Activated CD8-positive, alpha-beta T cell treated with anti-CD3 and anti-CD28 coated beads for 36 hours (primary cell): ENCODE measurements around the gene EIF5. TPM values are rescaled to one million over a fixed set of nuclear protein-coding genes. Genes with fewer than 3 reads are reported as not detected.
A peak's percentile ranks its signal among the peaks of the same experiment; 100 is the strongest.

ENCODE experiments used
- ATAC-seq: fragments of 200-7000 bp; cut with Tn5 transposase; one replicate; pipeline ENCODE4 v1.10.0; 2021; ENCODE audit warnings: mild to moderate bottlenecking, moderate library complexity
- CTCF ChIA-PET: fragments of 350-600 bp; sonication (Branson Sonifier 250); formaldehyde crosslinking; loops from one replicate; lab custom pipeline; 2021; ENCODE audit warnings: antibody characterized with exemption; lab: Charles Lee
- POLR2A ChIA-PET: fragments of 350-600 bp; sonication (Branson Sonifier 250); formaldehyde crosslinking; loops from one replicate; lab custom pipeline; 2021; ENCODE audit warnings: antibody characterized with exemption; lab: Charles Lee
- DNase-seq: peaks from one replicate; pipeline ENCODE4 v3.0.0-alpha.2; 2020
- H3K27ac Mint-ChIP-seq: one replicate; pipeline ENCODE4 v1.8.0; 2021; ENCODE audit warnings: mild to moderate bottlenecking, mixed read lengths
- H3K27me3 Mint-ChIP-seq: one replicate; pipeline ENCODE4 v1.8.0; 2021; ENCODE audit warnings: mixed read lengths
- H3K36me3 Mint-ChIP-seq: one replicate; pipeline ENCODE4 v1.8.0; 2021; ENCODE audit warnings: low read depth, mixed read lengths
- H3K4me1 Mint-ChIP-seq: one replicate; pipeline ENCODE4 v1.8.0; 2021; ENCODE audit warnings: low read depth, mixed read lengths
- H3K4me3 Mint-ChIP-seq: one replicate; pipeline ENCODE4 v1.8.0; 2021; ENCODE audit warnings: mild to moderate bottlenecking, moderate library complexity, mixed read lengths
- H3K9me3 Mint-ChIP-seq: one replicate; pipeline ENCODE4 v1.8.0; 2021; ENCODE audit warnings: mixed read lengths
- intact Hi-C: fragments of 100-400 bp; cut with micrococcal nuclease; formaldehyde crosslinking; loops from one replicate; pipeline ENCODE4 v1.10.0; 2022
- total RNA-seq, 2 experiments: library from RNA; stranded (reverse); gene quantifications; one replicate each; pipeline ENCODE4 v1.2.3, GENCODE V29; 2021
- TF ChIP-seq, protein P1 (sequence below): fragments of 200-600 bp; IDR thresholded peaks from one replicate; pipeline ENCODE4 v1.8.0; 2022; ENCODE audit warnings: antibody characterized with exemption, mild to moderate bottlenecking

Gene EIF5
- total RNA-seq, 2 experiments from 2014 or later = 202 to 207 TPM

DNA sequence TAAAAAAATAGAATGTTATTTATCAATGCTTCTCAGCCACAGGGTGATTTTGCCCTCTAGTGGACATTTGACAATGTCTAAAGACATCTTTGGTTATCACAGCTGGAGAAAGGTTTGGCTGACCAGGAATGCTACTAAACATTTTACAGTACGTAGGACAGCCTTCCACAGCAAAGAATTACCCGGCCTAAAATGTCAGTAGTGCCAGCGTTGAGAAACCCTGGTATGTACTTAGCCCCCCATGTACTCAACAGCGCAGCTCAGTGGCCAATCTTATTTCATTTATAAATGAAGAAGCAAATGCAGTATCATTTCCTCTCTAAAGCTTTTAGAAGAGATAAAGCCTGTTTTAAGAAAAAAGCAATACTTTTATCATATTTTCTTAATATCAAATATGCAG lies 57.0 kb downstream of the EIF5 start:
- peak; percentile 77 for ATAC-seq

DNA sequence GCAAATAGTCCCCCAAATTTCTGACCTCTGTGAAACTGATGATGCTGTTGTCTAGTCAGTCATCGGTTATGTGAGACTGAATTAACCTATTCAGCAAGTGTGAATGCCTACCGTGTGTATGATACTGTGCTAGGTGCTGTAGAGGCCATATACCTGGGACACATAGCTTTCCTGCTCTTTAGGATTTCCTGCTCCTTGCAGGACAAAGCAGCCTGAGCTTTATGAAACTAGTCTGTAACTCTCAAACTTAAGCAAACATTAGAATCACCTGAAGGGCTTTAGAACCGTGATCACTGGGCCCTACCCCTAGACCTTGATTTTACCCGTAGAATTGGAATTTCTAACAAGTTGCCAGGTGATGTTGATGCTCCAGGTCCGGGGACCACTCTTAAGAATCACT lies 58.1 kb downstream of the EIF5 start:
- Mint-ChIP-seq H3K27me3 (no peaks in the 10 kb centered on the region), H3K4me3 (no peak overlapping the region), H3K27ac (no peak overlapping the region), H3K9me3 (no peaks in the 10 kb centered on the region), H3K36me3 (peaks cover 12% of the 10 kb centered on the region), H3K4me1 (peaks cover 66% of the 10 kb centered on the region)
- intact Hi-C loops = no loop called here
- TF ChIP-seq, protein P1, sequence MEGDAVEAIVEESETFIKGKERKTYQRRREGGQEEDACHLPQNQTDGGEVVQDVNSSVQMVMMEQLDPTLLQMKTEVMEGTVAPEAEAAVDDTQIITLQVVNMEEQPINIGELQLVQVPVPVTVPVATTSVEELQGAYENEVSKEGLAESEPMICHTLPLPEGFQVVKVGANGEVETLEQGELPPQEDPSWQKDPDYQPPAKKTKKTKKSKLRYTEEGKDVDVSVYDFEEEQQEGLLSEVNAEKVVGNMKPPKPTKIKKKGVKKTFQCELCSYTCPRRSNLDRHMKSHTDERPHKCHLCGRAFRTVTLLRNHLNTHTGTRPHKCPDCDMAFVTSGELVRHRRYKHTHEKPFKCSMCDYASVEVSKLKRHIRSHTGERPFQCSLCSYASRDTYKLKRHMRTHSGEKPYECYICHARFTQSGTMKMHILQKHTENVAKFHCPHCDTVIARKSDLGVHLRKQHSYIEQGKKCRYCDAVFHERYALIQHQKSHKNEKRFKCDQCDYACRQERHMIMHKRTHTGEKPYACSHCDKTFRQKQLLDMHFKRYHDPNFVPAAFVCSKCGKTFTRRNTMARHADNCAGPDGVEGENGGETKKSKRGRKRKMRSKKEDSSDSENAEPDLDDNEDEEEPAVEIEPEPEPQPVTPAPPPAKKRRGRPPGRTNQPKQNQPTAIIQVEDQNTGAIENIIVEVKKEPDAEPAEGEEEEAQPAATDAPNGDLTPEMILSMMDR = no peak
- ChIA-PET CTCF (interaction anchor here (1.2 to 5.3 kb wide), 10 partner anchors 8 to 136 kb away, joined by 3 to 94 read pairs (median 4); partner anchors contain the start of gene EIF5), POLR2A (no interaction called here)
- DNase-seq = no peak
- ATAC-seq = no peak

More for the DNA sequence above, 57.0 kb downstream of the EIF5 start:
- CTCF ChIA-PET = interaction anchor here (0.6 to 5.3 kb wide), 25 partner anchors 9 to 996 kb away, joined by 3 to 94 read pairs (median 5); partner anchors contain the start of gene EIF5
- Mint-ChIP-seq H3K4me3 (no peak overlapping the region), H3K9me3 (no peaks in the 10 kb centered on the region), H3K4me1 (peaks cover 59% of the 10 kb centered on the region), H3K27me3 (no peaks in the 10 kb centered on the region), H3K36me3 (peaks cover 14% of the 10 kb centered on the region), H3K27ac (no peak overlapping the region)
- POLR2A ChIA-PET = interaction anchor here (0.6 to 1.4 kb wide), 3 partner anchors 54 to 1655 kb away, joined by 3 to 4 read pairs (median 3); no protein-coding TSS in a partner anchor
- TF ChIP-seq, protein P1 = peak; percentile 86
- intact Hi-C loops = no loop called here
- peak; percentile 72 for DNase-seq

DNA sequence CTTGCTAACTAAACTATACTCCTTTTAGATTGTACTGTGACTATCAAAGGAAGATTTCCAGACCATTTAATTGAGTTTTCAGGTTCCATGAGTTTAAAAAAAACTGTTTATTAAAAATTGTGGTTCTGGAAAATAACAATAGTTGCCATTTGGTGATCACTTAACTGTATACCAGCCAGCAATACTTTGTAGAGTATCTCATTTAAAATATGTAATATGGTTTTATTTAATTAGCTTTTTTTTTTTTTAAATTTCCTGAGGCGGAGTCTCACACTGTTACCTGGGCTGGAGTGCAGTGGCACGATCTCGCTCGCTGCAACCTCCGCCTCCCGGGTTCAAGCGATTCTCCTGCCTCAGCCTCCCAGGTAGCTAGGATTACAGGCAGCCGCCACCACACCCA lies 58.5 kb downstream of the EIF5 start:
- Mint-ChIP-seq H3K36me3 (peaks cover 11% of the 10 kb centered on the region), H3K27ac (no peak overlapping the region), H3K4me3 (no peak overlapping the region), H3K9me3 (no peaks in the 10 kb centered on the region), H3K27me3 (no peaks in the 10 kb centered on the region), H3K4me1 (peaks cover 65% of the 10 kb centered on the region)
- no peak for DNase-seq
- ChIA-PET POLR2A (no interaction called here), CTCF (interaction anchor here (0.9 to 5.3 kb wide), 11 partner anchors 8 to 136 kb away, joined by 3 to 94 read pairs (median 5); partner anchors contain the start of gene EIF5)
- TF ChIP-seq, protein P1 = no peak
- ATAC-seq = no peak
- intact Hi-C loops = no loop called here

DNA sequence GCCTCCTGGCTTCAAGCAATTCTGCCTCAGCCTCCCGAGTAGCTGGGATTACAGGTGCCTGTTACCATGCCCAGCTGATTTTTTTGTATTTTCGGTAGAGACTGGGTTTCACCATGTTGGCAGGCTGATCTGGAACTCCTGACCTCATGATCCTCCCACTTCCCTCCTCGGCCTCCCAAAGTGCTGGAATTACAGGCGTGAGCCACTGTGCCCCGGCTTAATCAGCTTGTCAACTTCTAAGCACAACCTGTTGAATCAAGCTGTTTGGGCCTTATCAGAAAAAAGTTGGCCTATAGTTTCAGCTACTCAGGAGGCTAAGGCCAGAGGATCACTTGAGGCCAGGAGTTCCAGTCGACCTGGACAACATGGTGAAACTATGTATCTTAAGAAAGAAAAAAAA lies 59.0 kb downstream of the EIF5 start:
- no peaks in the 10 kb centered on the region for H3K27me3 Mint-ChIP-seq
- ATAC-seq = no peak
- POLR2A ChIA-PET = no interaction called here
- TF ChIP-seq, protein P1 = no peak
- H3K27ac Mint-ChIP-seq = no peak overlapping the region
- H3K36me3 Mint-ChIP-seq = peaks cover 11% of the 10 kb centered on the region
- intact Hi-C loops = no loop called here
- peaks cover 66% of the 10 kb centered on the region for H3K4me1 Mint-ChIP-seq
- CTCF ChIA-PET = interaction anchor here (0.7 to 5.3 kb wide), 13 partner anchors 8 to 1366 kb away, joined by 3 to 94 read pairs (median 3); partner anchors contain the start of gene EIF5
- H3K4me3 Mint-ChIP-seq = no peak overlapping the region
- no peaks in the 10 kb centered on the region for H3K9me3 Mint-ChIP-seq
- DNase-seq = no peak
